Kidney epithelial cell (primary cell): ENCODE measurements around the gene TOX2. TPM values are rescaled to one million over a fixed set of nuclear protein-coding genes. Genes with fewer than 3 reads are reported as not detected.

ENCODE experiments used
- DNase-seq: peaks from one replicate; pipeline ENCODE4 v3.0.0-alpha.2; 2010; ENCODE audit warnings: low read depth
- H3K27me3 ChIP-seq: 2 replicates; pipeline ENCODE4 v1.6.0; 2011; ENCODE audit warnings: low read length; ENCODE audit not compliant: control insufficient read depth, insufficient read depth
- H3K36me3 ChIP-seq: 2 replicates; pipeline ENCODE4 v1.5.1; 2011; ENCODE audit warnings: low read length; ENCODE audit not compliant: control insufficient read depth, insufficient read depth
- H3K4me3 ChIP-seq: 2 replicates; pipeline ENCODE4 v1.5.1; 2011; ENCODE audit warnings: low read depth, mild to moderate bottlenecking, control low read depth, low read length
- total RNA-seq: library from RNA; depleted of rRNA; stranded (reverse); fragments of >200 nt; gene quantifications from 2 replicates; pipeline ENCODE4 v1.2.3, GENCODE V29; 2015
- TF ChIP-seq, protein P1 (sequence below): IDR thresholded peaks from 2 replicates; pipeline ENCODE4 v1.5.1; 2011; ENCODE audit warnings: mild to moderate bottlenecking, moderate library complexity, low read length, control low read depth, inconsistent platforms; ENCODE audit not compliant: insufficient read depth, poor library complexity, severe bottlenecking

Gene TOX2
- total RNA-seq, 1 donor from 2014 or later, result 7.3 TPM

DNA sequence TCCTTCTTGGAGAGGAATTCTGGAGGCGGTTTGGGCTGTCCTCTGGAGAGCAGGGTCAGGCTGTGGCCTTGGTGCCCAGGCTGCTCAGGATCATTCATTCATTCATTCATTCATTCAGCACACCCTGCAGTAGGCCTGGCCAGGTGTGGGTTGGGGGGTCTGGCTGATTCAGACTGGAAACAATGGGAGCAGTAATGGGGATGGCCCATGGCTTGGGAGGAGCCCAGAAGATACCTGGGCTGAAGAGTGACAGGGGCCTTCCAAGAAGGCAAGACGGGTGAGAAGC, 31.5 kb downstream of the TOX2 start:
- Histone ChIP-seq H3K36me3 (no peaks in the 10 kb centered on the region), H3K4me3 (no peak overlapping the region)

DNA sequence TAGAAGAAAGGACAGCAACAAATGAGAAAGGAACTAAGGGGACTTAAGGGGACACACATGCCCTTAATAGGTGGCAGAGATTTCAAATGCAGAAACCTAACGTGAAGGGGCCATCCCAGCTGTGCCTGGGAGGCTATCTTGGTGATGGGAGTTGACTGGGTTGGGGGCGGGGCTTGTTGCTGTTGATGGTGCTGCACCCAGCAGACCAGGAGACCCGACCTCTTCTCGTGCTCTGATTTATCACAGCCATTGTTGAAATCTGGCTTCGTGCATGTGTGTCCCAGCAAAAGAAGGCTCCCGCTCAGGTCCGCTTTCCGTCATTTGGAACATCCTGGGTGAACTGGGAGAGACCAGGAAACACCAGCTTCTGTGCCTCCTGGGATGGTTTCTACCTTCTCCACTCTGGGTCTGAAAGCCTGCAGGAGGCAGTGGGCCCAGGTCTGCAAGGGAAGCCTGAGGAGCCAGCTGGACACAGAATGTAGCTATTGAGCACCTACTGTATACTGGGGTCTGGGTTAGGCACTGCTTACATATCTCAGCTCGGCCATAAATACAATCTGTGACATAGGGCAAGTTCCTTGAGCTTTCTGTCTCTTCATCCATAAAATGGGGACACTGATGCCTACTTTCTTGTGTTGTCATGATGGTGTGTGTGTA, 32.1 kb downstream of the TOX2 start:
- Histone ChIP-seq H3K4me3 (no peak overlapping the region), H3K36me3 (no peaks in the 10 kb centered on the region), H3K27me3 (peaks cover 3% of the 10 kb centered on the region)
- DNase-seq, result no peak
- TF ChIP-seq, protein P1, sequence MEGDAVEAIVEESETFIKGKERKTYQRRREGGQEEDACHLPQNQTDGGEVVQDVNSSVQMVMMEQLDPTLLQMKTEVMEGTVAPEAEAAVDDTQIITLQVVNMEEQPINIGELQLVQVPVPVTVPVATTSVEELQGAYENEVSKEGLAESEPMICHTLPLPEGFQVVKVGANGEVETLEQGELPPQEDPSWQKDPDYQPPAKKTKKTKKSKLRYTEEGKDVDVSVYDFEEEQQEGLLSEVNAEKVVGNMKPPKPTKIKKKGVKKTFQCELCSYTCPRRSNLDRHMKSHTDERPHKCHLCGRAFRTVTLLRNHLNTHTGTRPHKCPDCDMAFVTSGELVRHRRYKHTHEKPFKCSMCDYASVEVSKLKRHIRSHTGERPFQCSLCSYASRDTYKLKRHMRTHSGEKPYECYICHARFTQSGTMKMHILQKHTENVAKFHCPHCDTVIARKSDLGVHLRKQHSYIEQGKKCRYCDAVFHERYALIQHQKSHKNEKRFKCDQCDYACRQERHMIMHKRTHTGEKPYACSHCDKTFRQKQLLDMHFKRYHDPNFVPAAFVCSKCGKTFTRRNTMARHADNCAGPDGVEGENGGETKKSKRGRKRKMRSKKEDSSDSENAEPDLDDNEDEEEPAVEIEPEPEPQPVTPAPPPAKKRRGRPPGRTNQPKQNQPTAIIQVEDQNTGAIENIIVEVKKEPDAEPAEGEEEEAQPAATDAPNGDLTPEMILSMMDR, result no peak

More for the DNA sequence above, 31.5 kb downstream of the TOX2 start:
- TF ChIP-seq, protein P1, result no peak
- H3K27me3 ChIP-seq, result peaks cover 3% of the 10 kb centered on the region
- DNase-seq, result no peak

DNA sequence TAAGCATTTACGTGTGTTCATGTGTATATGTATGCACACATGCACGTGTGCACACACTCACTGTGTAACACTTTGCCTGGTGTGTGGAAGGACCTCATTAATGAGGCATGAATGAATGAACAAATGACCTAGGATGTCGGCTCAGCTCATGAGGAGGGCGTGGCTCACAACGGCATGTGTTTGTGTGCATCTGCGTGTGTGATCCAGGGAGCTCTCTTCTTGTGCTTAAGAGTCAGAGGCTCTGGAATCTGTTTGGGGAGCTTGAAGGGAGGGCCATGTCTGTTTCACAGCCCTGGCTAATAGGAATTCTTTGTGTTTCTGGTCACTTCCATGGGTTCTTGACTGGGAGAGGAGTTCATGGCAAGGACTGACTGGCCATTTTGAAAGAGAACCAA, 32.7 kb downstream of the TOX2 start:
- no peak for DNase-seq
- Histone ChIP-seq H3K36me3 (no peaks in the 10 kb centered on the region), H3K4me3 (no peak overlapping the region), H3K27me3 (peaks cover 3% of the 10 kb centered on the region)
- TF ChIP-seq, protein P1, result no peak

DNA sequence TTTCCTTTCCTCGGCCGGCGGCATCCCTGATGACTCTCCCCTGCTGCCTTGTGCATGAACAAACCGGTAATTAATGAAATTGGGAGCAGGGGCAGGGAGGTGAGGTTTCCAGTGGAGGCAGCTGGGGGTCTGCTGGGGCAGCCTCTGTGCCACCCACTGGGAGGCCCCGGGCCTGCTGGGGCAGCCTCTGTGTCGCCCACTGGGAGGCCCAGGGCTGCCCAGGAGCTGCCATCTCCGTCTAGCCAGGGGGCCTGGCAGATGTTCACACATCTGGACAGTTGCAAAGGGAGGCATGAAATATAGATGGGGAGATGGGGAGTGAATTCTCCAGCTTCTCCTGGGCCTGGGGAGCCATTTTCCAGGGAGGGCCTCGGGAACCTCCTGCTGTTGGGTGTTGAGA, 33.8 kb downstream of the TOX2 start:
- peaks cover 3% of the 10 kb centered on the region for H3K27me3 ChIP-seq
- H3K36me3 ChIP-seq, result no peaks in the 10 kb centered on the region
- no peak overlapping the region for H3K4me3 ChIP-seq
- DNase-seq, result no peak
- TF ChIP-seq, protein P1, result no peak

DNA sequence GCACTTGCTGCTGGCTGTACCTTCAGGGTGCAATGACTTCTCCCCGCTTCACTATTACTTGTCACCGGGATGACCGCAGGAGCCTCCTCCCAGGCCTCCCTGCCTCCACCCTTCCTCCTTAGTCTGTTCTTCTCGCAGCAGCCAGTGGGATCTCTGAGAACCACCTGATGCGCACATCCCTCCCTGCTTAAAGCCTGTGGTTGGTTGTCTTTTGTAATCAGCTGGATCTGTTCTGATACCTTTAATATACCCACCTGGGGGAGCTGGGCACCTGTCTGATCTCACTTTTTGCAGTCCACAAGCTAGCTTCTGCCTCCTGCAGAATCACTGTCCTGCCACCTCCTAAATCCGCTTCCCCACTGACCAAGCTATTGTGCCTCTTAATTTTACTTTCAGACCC, 34.6 kb downstream of the TOX2 start:
- TF ChIP-seq, protein P1, result no peak
- Histone ChIP-seq H3K27me3 (peaks cover 3% of the 10 kb centered on the region), H3K36me3 (no peaks in the 10 kb centered on the region), H3K4me3 (no peak overlapping the region)
- DNase-seq, result no peak
